T-helper 2 cell treated with Interferon-gamma antibody and Interleukin-4, amounts not matched to agents 5 μg/mL and 100 μg/mL, for 36 hours (primary cell): ENCODE measurements around the gene DNMT1.

ENCODE experiments used
- DNase-seq: peaks from one replicate; pipeline ENCODE4 v3.0.0; 2021; ENCODE audit warnings: low spot score
- H3K27ac Mint-ChIP-seq: one replicate; pipeline ENCODE4 v1.8.0; 2021; ENCODE audit warnings: mild to moderate bottlenecking, mixed read lengths
- H3K27me3 Mint-ChIP-seq: one replicate; pipeline ENCODE4 v1.8.0; 2021; ENCODE audit warnings: low read depth, mixed read lengths
- H3K36me3 Mint-ChIP-seq: one replicate; pipeline ENCODE4 v1.8.0; 2021; ENCODE audit warnings: low read depth, mixed read lengths
- H3K4me1 Mint-ChIP-seq: one replicate; pipeline ENCODE4 v1.8.0; 2021; ENCODE audit warnings: low read depth, mixed read lengths
- H3K4me3 Mint-ChIP-seq: one replicate; pipeline ENCODE4 v1.8.0; 2022; ENCODE audit warnings: mild to moderate bottlenecking, moderate library complexity, mixed read lengths
- H3K9me3 Mint-ChIP-seq: one replicate; pipeline ENCODE4 v1.8.0; 2021; ENCODE audit warnings: mixed read lengths

DNMT1 gene

DNA sequence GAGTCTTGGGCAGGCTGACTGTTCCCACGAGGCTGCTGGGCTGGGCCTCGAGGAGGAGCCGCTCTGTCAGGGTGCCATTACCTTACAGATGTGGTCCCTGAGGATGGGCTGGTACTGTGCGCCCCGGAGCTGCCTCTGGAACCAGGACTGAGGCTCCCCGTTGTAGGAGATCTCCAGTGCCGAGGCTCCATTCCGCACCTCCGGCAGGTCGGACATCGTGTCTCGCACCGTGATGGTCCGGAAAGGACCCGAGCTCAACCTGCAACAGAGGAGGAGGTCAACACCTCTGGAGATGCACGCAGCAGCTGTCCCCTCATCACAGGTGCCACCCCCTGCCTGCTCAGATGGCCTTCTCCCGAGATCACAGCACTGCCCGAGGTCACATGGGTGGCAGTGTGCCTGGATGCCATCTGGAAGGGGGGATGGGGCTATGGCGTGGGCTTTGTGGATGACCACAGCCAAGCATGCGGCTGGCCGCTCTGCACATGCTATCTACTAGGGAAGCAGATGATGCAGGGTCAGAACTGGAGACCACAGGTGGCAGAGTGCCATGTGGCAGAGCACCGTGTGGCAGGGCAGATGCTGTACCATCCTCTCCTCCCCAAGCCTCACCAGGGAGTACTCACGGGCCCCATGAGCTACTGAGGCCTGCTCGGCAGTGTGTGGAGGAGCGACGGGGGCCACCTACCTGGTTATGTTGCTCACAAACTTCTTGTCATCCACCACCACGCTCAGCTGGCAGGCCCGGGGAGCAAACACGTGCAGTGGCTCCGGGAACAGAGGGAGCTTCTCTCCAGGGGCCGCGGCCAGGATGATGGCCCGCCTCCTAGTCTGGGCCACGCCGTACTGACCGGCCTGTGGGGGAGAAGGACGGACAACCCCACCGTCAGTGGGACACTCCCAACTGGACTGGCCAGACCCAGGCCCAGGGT is 56.7 kb downstream of the DNMT1 start:
- DNase-seq: no peak
- no peak overlapping the region for H3K4me3 Mint-ChIP-seq
- H3K36me3 Mint-ChIP-seq: peaks cover 56% of the 10 kb centered on the region
- H3K27me3 Mint-ChIP-seq: no peaks in the 10 kb centered on the region
- H3K4me1 Mint-ChIP-seq: peaks cover 6% of the 10 kb centered on the region
- no peak overlapping the region for H3K27ac Mint-ChIP-seq
- no peaks in the 10 kb centered on the region for H3K9me3 Mint-ChIP-seq

DNA sequence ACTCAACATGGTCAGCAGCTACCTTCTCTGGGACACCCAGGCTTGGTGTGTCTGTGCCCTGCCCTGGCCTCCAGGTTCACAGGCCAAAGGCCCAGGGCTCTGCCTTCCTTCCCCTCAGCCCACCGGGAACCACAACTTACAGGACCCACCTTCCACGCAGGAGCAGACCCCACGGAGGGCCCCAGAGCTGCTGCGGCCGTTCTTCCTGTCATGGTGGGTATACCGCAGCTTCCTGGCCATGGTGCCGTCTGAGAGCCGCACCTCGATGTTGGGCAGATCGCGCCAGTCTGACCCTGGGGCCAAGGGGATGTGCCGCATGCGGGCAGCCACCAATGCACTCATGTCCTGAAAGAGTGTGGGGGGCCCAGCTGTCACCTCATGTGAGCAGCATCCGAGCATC is 57.8 kb downstream of the DNMT1 start:
- no peaks in the 10 kb centered on the region for H3K4me1 Mint-ChIP-seq
- H3K9me3 Mint-ChIP-seq: no peaks in the 10 kb centered on the region
- DNase-seq: no peak
- no peaks in the 10 kb centered on the region for H3K27me3 Mint-ChIP-seq
- H3K36me3 Mint-ChIP-seq: peaks cover 52% of the 10 kb centered on the region
- no peak overlapping the region for H3K27ac Mint-ChIP-seq
- H3K4me3 Mint-ChIP-seq: no peak overlapping the region

DNA sequence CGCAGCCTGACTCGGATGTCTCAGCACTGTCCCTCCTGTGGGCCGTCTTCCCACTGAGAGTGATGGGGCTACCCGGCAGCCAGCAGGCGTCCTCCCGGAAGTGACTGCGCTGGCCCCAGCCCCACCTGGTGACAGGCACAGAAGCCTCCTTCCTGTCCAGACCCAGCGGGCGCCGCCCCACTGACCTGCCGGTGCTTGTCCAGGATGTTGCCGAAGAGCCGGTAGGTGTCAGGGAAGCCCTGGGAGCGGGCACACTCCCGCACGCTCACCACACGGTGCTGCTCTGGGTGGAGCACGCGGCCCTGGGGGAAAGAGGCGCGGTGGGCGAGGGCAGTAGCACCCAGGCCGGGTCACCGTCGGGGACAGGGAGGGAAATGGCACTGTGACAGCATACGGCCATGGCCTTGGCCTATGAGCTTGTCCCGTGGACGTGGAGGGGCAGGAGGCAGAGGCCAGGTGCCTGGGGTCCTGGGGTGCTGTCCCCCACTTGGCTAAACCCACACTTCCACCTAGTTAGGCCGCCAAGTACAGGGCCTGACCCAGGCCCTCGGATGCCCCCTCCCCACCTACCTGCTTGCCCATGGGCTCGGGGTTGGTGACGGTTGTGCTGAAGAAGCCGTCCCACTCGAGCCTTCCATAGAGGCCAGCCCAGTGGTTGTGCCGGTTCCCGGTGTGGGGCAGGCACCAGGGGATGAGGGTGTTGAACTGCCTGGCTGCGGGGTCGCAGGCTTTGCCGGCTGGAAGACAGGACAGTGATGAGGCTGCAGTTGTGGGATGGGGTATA is 59.0 kb downstream of the DNMT1 start:
- no peak for DNase-seq
- peaks cover 45% of the 10 kb centered on the region for H3K36me3 Mint-ChIP-seq
- no peaks in the 10 kb centered on the region for H3K27me3 Mint-ChIP-seq
- H3K9me3 Mint-ChIP-seq: no peaks in the 10 kb centered on the region
- no peaks in the 10 kb centered on the region for H3K4me1 Mint-ChIP-seq
- no peak overlapping the region for H3K27ac Mint-ChIP-seq
- no peak overlapping the region for H3K4me3 Mint-ChIP-seq

DNA sequence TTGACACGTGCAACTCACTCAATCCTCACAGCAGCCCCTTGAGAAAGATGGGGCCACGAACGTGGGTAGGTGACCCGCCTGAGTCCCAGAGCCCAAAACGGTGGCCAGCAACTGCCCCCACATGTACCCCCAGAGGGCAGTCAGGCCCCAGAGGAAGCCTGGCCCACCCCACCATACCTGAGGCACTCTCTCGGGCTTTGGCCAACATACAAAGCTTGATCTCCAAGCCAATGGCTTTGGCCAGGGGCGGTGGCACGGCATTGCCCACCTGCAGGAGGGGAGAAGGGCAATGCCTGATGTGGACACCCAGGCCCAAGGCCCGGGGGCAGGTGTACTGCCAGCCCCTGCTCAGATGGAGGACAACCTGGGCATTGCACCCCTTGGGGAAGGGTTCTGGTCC is 60.7 kb downstream of the DNMT1 start:
- H3K4me3 Mint-ChIP-seq: no peak overlapping the region
- no peaks in the 10 kb centered on the region for H3K4me1 Mint-ChIP-seq
- no peak for DNase-seq
- H3K9me3 Mint-ChIP-seq: no peaks in the 10 kb centered on the region
- H3K36me3 Mint-ChIP-seq: peaks cover 37% of the 10 kb centered on the region
- H3K27me3 Mint-ChIP-seq: no peaks in the 10 kb centered on the region
- no peak overlapping the region for H3K27ac Mint-ChIP-seq

DNA sequence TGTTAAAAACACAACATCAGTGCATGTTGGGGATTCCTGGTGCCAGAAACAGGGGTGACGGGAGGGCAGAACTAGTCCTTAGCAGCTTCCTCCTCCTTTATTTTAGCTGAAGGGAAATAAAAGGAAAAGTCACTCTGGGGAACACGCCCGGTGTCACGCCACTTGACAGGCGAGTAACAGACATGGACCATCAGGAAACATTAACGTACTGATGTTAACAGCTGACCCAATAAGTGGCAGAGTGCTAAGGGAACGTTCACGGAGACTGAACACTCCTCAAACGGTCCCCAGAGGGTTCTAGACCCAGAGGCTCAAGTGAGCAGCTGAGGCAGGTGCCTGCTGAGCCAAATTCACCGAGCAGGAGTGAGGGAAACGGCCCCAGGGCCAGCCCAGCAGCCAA is 61.2 kb downstream of the DNMT1 start:
- no peak overlapping the region for H3K27ac Mint-ChIP-seq
- peaks cover 33% of the 10 kb centered on the region for H3K36me3 Mint-ChIP-seq
- H3K9me3 Mint-ChIP-seq: no peaks in the 10 kb centered on the region
- H3K4me1 Mint-ChIP-seq: no peaks in the 10 kb centered on the region
- no peaks in the 10 kb centered on the region for H3K27me3 Mint-ChIP-seq
- no peak for DNase-seq
- no peak overlapping the region for H3K4me3 Mint-ChIP-seq

DNA sequence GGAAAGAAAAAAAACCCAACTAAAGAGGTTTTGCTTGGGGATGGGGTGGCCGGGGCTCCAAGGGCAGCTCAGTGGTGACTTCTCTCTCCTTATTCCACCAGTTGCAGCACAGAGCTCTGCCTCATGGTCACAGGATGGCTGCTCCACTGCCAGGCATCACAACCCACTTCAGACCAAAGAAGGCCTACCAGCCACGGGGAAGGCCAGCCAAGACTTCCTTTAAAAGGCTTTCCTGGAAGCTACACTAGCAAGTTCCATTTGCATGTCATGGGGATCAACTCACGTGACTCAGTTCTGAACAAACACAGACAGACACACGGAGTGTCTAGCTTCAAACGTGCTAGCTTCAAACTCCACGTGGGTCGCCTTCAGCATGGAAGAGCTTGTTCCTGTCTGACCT is 61.8 kb downstream of the DNMT1 start:
- no peak for DNase-seq
- Mint-ChIP-seq H3K27ac (no peak overlapping the region), H3K27me3 (no peaks in the 10 kb centered on the region), H3K9me3 (no peaks in the 10 kb centered on the region), H3K36me3 (peaks cover 32% of the 10 kb centered on the region), H3K4me1 (no peaks in the 10 kb centered on the region), H3K4me3 (no peak overlapping the region)

DNA sequence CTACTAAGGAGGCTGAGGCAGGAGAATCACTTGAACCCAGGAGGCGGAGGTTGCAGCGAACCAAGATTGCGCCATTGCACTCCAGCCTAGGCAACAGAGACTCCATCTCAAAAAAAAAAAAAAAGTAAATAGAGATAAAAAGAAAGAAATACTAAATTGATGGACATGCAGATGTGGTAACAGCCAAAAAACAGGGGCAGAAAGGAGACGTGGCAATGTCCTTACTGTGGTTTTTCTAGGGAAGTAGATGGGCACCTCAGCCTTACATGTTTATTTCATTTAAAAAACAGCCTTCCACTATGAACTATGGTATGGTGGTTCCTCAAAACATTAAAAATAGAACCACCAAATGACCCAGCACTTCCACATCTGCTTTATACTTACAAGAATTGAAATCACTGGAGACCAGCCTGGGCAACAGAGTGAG is 68.5 kb downstream of the DNMT1 start:
- DNase-seq: no peak
- Mint-ChIP-seq H3K4me3 (no peak overlapping the region), H3K9me3 (no peaks in the 10 kb centered on the region), H3K27me3 (no peaks in the 10 kb centered on the region), H3K36me3 (peaks cover 13% of the 10 kb centered on the region), H3K4me1 (no peaks in the 10 kb centered on the region), H3K27ac (no peak overlapping the region)

DNA sequence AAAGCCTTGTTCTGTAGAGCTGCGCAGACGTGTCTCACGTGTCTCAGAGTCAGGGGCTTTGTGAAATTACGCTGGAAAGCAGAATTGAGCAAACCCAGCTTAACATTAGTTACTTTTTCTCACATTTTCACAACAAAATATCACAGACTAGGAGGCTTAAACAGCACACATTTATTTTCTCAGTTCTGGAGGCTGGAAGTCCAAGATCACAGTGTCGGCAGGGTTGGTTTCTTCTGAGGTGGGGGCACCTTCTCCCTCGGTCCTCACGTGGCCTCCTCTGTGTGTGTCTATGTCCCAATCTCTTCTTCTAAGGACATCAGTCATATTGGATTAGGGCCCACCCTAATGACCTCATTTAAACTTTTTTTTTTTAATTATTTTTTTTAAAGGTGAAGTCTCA is 70.3 kb downstream of the DNMT1 start:
- peaks cover 3% of the 10 kb centered on the region for H3K4me1 Mint-ChIP-seq

DNA sequence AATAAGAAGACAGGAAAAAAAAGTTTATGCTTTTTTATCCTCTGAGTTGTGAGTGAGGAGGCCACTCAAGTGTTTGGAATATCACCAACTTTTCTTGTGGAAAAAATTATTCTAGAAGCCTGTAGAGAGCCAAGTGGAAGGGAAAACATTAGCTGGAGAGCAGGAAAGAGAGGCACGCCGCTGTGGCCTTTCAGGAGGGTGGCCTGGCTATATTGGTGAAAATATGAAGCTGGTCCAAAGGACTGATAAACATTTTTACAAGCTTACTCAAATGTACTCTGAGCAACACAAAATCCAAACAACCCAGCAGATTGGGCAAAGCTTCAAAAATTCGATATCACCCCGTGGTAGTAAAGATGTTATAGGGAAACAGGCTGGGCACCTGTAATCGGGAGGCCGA is 72.7 kb downstream of the DNMT1 start:
- H3K9me3 Mint-ChIP-seq: no peaks in the 10 kb centered on the region
- H3K4me3 Mint-ChIP-seq: no peak overlapping the region
- peaks cover 20% of the 10 kb centered on the region for H3K36me3 Mint-ChIP-seq
- no peak overlapping the region for H3K27ac Mint-ChIP-seq
- peaks cover 7% of the 10 kb centered on the region for H3K4me1 Mint-ChIP-seq
- DNase-seq: no peak
- no peaks in the 10 kb centered on the region for H3K27me3 Mint-ChIP-seq

More for the DNA sequence above, 70.3 kb downstream of the DNMT1 start:
- Mint-ChIP-seq H3K36me3 (peaks cover 13% of the 10 kb centered on the region), H3K27ac (no peak overlapping the region), H3K9me3 (no peaks in the 10 kb centered on the region), H3K4me3 (no peak overlapping the region), H3K27me3 (no peaks in the 10 kb centered on the region)
- no peak for DNase-seq

DNA sequence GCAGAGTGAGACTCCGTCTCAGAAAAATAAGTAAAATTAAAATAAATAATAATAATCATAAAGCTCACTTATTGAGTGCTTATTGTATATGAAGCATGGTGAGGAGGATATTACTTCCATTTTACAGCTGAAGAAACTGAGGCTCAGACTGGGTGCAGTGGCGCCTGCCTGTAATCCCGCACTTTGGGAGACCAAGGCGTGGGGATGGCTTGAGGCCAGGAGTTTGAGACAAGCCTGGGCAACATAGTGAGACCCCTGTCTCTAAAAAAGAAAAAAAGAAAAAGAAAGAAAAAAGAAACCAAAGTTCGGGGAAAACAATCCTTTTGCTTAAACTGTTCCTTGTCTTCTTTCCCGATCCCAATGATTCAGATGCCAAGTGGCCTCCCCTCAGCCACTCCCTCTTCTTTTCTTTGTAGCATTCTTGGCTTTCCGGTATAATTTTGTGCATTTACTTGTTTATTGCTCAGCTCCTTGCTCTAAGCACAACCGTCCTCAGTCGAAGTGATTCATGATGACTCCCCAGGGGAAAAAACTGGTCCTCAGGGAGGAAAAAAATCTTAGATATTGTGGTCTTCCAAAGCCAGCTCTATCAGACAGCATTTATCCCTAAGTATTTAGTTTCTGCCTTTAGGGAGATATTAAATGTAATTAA is 74.1 kb downstream of the DNMT1 start:
- Mint-ChIP-seq H3K4me3 (no peak overlapping the region), H3K27me3 (no peaks in the 10 kb centered on the region), H3K36me3 (peaks cover 27% of the 10 kb centered on the region), H3K4me1 (peaks cover 9% of the 10 kb centered on the region), H3K27ac (no peak overlapping the region), H3K9me3 (no peaks in the 10 kb centered on the region)
- no peak for DNase-seq

DNA sequence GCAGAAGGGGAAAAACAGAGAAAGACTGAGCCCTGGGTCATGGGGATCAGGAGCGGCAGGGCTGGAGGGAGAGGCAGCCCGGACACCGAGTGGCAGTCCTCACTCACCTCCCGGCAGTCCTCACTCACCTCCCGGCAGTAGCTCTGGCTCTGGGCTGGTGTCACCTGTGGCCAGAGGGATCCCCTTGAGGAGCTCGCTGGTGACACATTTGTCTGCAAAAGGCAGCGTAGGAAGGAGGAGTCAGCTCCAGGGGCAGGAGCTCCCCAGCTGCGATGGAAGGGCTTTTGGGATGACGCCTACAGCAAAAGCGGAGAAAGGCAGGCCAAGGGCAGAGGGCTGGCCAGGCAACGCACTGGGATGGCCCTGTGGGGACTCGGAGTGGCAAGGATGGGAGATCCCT is 75.8 kb downstream of the DNMT1 start:
- peaks cover 9% of the 10 kb centered on the region for H3K4me1 Mint-ChIP-seq
- peaks cover 32% of the 10 kb centered on the region for H3K36me3 Mint-ChIP-seq
- peak overlapping the region; percentile 79 for H3K27ac Mint-ChIP-seq

DNA sequence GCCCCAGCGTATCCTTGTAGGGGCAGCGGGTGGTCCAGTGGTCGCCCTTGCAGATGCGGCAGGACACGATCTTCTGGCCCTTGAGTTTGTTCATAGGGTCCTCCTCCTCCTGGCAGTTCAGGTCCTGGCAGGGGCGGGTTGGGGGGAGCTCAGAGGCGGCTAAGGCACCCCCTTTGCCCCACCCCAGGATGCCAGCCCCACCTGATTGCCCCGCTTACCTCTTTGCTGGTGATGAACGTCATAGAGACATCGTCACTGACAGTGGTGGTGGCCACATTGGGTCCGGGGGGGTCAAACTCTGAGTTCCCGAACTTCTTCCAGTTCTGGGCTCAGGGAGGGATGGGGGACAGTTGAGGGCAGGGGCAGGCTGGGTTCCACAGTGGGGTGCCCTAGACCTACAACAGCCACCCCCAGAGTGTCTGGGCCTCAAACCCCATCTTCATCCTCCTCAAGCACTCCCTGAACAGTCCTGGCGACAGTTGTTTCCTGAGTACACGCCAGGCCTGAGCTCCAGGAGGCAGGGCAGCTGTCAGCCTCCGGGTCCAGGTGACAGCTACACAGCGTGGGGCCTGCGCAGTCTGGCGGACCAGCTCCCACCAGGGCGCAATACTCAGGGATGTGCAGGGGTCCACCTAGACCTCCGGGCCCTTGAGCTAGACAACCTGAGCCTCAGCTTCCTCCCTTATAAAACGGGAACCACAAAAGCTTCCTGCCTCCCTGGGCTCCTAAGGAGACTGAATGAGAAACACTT is 77.7 kb downstream of the DNMT1 start:
- H3K9me3 Mint-ChIP-seq: no peaks in the 10 kb centered on the region
- peaks cover 38% of the 10 kb centered on the region for H3K36me3 Mint-ChIP-seq
- H3K4me3 Mint-ChIP-seq: peak overlapping the region; percentile 2
- no peaks in the 10 kb centered on the region for H3K27me3 Mint-ChIP-seq
- DNase-seq: no peak
- H3K4me1 Mint-ChIP-seq: peaks cover 19% of the 10 kb centered on the region
- no peak overlapping the region for H3K27ac Mint-ChIP-seq

More for the DNA sequence above, 75.8 kb downstream of the DNMT1 start:
- H3K27me3 Mint-ChIP-seq: no peaks in the 10 kb centered on the region
- no peak for DNase-seq
- H3K4me3 Mint-ChIP-seq: peak overlapping the region; percentile 88
- H3K9me3 Mint-ChIP-seq: no peaks in the 10 kb centered on the region

DNA sequence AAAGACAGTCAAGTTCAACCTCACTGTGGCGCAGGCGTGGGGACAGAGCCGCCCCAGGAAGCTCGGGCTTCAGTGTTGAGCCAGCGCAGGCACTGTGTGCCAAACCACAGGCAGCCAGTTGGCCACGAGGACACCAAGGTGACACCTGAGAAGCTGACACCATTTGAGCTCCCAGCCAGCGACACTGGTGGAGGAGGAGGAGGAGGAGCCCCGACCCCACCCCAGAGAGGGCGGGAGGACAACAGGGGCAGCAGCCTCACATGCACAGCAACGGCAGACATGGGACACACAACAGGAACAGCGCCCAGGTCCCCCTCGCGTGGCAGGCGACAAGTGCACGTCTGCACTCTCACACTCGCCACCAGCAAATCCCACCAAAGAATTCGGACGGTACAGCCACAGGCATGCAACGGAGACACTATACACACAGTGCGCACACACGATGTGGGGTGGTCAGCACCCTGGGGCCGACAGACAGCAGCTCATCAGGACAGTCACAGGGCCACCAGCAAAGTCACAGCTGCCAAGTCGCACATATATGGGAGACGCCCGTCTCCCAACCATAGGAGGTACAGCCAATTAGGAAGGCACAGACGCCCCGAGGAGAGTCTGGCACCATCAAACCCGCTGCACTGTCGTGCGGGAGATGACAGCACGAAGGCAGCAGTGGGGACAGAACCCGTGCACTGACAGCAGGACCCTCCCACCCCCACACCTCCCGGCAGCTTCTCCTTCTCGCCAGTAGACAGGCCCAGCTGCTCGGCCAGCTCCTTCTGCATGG is 78.5 kb downstream of the DNMT1 start:
- DNase-seq: no peak
- H3K4me1 Mint-ChIP-seq: peaks cover 24% of the 10 kb centered on the region
- H3K4me3 Mint-ChIP-seq: peak overlapping the region; percentile 24
- peak overlapping the region; percentile 62 for H3K27ac Mint-ChIP-seq
- H3K36me3 Mint-ChIP-seq: peaks cover 41% of the 10 kb centered on the region
- no peaks in the 10 kb centered on the region for H3K27me3 Mint-ChIP-seq
- no peaks in the 10 kb centered on the region for H3K9me3 Mint-ChIP-seq
